KBM-7 (cell line): ENCODE results near the gene PLA2G5.
"Not testable (repeated sequence)": the region's sequence is repeated elsewhere in the genome, so short reads cannot be mapped to it uniquely, and the experiment has no call there.

Experiments used
- DNase-seq: peaks from one replicate; pipeline ENCODE4 v3.0.0-alpha.2; 2015
- in situ Hi-C: fragments of 300-500 bp; cut with MboI; formaldehyde crosslinking; loops from 2 replicates; pipeline ENCODE4 v1.14.3; 2020; ENCODE audit warnings: low sequenced_read_pairs, low pct_unique_long_range_greater_than_20kb, mixed read lengths

Gene PLA2G5

DNA sequence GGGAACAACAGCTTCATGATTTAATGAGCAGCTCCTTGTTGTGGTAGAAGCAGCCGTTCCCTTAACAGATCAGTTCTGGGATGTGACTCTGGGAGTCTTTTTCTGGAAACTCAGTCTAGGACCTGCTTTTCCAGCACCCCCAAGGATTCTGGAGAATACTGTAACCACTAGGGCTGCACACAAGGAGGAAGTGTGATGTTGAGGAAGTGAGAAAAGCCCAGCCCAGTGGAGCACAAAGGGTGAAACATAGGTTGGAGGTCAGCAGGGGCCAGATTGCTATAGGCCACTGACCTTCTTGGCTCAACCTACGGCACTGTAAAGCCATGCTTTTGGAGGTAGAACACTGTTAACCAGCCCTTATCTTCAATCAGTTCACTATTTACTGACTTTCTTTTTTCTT, 10.1 kb upstream of the PLA2G5 start:
- no peak for DNase-seq
- in situ Hi-C loops: no loop called here

DNA sequence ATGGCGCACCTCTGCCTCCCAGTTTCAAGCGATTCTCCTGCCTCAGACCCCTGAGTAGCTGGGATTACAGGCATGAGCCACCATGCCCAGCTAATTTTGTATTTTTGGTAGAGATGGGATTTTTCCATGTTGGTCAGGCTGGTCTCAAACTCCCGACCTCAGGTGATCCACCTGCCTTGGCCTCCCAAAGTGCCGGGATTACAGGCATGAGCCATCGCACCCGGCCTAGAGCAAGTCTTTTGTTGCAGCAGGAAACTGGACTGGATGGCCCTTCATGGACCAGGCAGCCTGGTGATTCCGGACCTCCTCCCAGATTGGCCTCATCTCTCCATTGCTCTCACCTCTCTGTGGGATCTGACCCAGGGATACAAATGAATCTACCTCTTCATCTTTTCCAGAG, 9.2 kb upstream of the PLA2G5 start:
- DNase-seq, in situ Hi-C loops: not testable (repeated sequence)

DNA sequence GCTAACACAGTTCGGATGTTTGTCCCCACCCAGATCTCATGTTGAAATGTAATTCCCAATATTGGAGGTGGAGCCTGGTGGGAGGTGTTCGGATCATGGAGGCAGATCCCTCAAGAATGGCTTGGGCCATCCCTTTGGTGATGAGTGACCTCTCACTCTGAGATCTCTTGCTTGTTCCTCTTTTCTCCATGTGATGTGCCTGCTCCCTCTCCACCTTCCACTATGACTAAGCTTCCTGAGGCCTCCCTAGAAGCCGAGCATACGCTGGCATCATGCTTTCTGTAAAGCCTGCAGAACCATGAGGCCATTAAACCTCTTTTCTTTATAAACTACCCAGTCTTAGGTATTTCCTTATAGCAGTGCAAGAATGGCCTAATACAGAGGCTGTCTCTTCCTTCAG, 8.1 kb upstream of the PLA2G5 start:
- in situ Hi-C loops: no loop called here
- DNase-seq: peak; percentile 20

- in situ Hi-C loops: no loop called here
- no peak for DNase-seq
These were observed 6.1 kb upstream of the PLA2G5 start for GRCh38 chr1:20063861-20064292.

GRCh38 chr1:20068722-20069121, 1.3 kb upstream of the PLA2G5 start:
- in situ Hi-C loops: no loop called here
- DNase-seq: no peak

DNA sequence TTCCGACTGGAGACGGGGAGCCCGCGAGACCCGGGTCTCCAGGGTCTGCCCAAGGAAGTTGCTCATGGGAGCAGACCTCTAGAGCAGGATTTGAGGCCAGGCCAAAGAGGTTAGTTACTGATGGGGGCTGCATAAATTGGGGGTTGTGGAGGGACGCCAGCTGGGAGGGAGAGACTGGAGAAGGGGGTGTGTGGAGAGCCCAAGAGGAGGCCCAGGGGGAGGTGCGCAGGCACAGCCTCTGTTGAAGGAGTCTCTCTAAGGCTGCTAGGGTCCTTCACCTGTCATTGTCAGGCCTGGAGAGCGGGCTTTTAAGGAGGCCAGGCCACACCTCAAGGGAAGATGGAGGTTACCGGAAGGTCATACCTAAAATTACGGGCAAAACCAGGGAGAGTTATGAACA, 363 bp downstream of the PLA2G5 start:
- in situ Hi-C loops: no loop called here
- no peak for DNase-seq

DNA sequence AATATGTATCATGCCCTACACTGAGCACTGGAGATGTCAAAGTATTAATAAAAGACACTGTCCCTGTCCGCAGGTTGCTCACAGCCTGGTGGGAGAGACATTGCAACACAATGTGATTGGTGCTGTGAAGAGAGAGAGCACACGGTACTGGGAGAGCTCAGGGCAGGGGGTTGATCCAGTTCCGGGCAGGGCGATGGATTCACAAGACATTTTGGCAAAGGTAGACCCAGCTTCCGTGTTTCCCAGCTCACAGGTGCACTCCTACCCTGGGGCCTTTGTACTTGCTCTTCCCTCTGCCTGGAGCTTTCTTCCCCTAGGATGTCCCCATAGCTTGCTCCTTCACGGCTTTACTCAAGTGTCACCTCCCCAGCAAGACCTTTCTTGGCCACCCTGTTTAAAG, 1.4 kb downstream of the PLA2G5 start:
- DNase-seq: no peak
- in situ Hi-C loops: no loop called here

DNA sequence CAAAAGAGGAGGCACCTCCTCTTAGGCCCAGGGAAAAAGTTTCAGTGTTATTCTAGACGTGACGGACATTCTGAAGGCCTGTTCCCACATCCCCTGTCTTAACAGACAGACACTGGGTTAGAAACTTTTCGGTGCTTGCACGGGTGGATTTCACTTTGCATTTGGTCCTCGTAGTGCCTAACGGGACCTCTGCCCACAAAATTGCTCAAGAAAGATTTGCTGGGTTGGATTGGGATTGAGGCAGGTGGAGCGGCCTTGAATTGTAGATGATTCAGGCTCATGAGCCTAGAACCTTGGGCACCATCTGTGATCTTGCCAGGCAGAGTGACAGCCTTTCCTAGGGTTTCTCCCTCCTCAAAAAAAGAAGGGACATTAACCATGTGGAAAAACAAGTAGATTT, 2.8 kb downstream of the PLA2G5 start:
- no peak for DNase-seq
- in situ Hi-C loops: no loop called here

- in situ Hi-C loops: no loop called here
- DNase-seq: no peak
These were observed 3.3 kb downstream of the PLA2G5 start for GRCh38 chr1:20073256-20073655.

DNA sequence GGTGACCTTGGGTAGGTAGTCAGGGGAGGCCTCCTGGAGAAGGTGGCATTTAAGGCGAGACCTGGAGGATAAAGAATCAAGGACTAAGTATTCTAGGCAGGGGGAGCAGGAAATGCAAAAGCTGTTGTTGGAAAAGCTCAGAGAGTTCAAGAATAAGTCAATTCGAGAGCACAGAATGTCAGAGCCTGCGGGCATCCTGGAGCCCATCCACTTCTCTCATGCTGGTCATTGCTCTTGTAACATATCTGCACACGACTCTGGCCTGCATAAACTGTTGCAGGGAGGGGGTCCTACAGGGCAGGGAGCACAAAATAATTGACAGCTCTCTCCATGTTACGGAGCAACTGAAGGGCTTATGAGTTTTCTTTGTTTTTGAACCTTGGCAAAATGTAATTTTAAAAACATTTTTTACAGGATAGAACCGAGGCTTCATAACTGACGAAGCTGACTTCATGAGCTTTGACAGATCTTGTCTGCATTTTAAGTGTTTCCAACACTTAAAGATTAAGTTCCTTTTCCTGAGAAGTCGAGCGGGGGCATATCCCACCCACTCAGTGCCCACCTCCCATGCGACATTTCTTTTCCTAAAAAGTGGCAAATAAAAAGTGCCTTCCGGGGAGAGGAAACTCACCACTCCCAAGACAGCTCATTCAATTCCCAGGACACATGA, 4.2 kb downstream of the PLA2G5 start:
- in situ Hi-C loops: no loop called here
- DNase-seq: no peak

- in situ Hi-C loops: no loop called here
- no peak for DNase-seq
These were observed 4.8 kb downstream of the PLA2G5 start for GRCh38 chr1:20074725-20075171.

- in situ Hi-C loops: no loop called here
These were observed 5.4 kb downstream of the PLA2G5 start for GRCh38 chr1:20075345-20075744.

GRCh38 chr1:20076223-20076622, 6.2 kb downstream of the PLA2G5 start:
- DNase-seq: no peak
- in situ Hi-C loops: no loop called here

More at GRCh38 chr1:20075345-20075744, 5.4 kb downstream of the PLA2G5 start:
- no peak for DNase-seq

GRCh38 chr1:20076710-20077461, 6.9 kb downstream of the PLA2G5 start:
- DNase-seq: no peak
- in situ Hi-C loops: no loop called here

DNA sequence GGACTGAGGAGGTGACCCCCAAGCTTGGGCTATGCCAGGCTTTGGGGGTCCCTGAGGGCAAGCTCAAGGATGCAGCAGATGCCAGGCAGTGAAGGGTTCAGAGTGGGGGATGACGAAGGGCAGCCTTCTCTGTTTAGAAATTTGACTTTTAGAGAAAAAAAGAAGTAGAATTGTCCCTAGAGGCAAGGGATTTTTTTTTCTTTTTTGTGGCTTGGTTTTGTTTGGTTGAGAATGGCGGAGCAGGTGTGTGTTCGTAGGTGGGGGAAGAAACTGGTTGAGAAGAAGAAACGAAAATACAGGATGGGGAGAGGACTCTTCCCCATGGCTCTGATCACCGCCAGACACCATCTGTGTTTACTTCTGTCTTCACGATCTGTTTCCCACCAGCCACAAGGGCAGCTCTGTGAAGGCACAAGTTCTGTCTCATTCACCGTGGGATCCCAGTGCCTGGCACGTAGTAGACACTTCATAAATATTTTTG, 8.2 kb downstream of the PLA2G5 start:
- in situ Hi-C loops: no loop called here

DNA sequence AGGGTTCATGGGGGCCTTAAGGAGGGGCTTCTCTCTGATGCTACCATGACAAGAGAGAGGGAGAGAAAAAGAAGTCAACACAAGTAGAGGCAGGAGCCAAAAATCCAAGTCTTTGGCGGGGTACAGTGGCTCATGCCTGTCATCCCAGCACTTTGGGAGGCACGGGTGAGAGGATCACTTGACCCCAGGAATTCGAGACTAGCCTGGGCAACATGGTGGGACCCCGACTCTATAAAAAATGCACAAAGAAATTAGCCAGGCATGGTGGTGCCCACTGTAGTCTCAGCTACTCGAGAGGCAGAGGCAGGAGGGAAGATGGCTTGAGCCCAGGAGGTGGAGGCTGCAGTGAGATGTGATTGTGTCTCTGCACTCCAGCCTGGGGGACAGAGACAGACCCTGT, 8.7 kb downstream of the PLA2G5 start:
- in situ Hi-C loops: no loop called here

More for the DNA sequence above, 8.2 kb downstream of the PLA2G5 start:
- no peak for DNase-seq

DNA sequence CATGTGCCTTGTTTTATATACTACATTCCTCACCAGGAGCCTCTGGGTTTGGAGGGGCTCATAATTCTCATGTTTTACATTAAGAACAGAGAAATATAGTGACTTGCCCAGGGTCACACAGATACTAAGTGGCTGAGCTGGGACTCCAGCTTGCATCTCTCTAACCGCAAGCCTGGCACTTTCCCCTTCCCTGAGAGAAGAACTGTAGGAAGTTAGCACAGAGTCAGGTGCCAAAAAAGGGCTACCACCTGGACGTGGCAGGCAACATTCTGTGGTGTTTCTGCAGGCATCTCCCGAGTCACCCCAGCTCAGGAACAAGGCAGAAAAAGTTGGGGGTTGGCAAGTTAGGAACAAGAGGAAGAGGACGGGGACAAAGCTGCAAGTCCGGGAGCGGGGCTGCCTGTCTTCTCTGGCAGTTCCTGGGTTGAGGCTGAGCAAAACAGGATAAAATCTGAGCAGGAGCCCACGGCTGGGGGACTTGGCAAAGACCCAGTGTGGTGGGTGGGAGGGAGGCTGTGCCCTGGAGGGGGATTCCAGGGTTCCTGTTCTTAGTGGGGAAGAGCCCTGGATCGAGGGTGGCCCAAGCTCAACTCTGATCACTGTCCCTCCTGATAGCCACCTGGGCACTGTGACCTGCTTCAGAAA, 9.8 kb downstream of the PLA2G5 start:
- in situ Hi-C loops: no loop called here
- no peak for DNase-seq

More for the DNA sequence above, 8.7 kb downstream of the PLA2G5 start:
- DNase-seq: no peak

- in situ Hi-C loops: no loop called here
These were observed 10.7 kb downstream of the PLA2G5 start for GRCh38 chr1:20080441-20081352.

DNA sequence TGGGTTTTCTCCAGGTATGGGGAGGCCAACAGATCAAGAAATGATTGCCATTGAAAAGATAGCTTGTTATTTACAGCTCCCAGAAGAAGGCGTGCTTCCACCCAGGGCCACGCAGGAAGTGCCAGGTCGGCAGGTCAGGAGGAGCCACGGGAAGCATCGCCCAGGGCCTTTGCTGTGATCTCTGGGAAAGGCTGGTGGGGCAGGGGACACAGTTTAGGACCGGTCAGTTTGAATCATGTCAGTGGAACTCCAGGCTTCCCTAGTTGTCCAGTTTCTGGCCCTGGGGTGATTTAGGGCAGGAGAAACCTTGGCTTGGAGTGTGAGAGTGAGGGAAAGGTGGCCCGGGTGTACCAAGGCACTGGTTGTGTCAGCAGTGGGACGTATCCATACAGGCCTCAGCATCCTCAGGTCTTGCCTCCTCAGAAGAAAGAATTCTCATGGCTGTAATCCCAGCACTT, 11.4 kb downstream of the PLA2G5 start:
- DNase-seq: no peak
- in situ Hi-C loops: no loop called here

More at GRCh38 chr1:20080441-20081352, 10.7 kb downstream of the PLA2G5 start:
- peak; percentile 36 for DNase-seq
